HEK293T (cell line): Measurements from ENCODE around the gene RNF213.

Experiments
- FOXK2 ChIP-seq: fragments of 450-650 bp; IDR thresholded peaks from 2 replicates; pipeline ENCODE4 v1.6.1; 2016; ENCODE audit warnings: mild to moderate bottlenecking
- HDGF ChIP-seq: fragments of 450-650 bp; IDR thresholded peaks from 2 replicates; pipeline ENCODE4 v1.6.1; 2017; ENCODE audit warnings: antibody characterized with exemption, borderline replicate concordance
- NFRKB ChIP-seq: fragments of 450-650 bp; IDR thresholded peaks from 2 replicates; pipeline ENCODE4 v1.6.1; 2016; ENCODE audit warnings: mild to moderate bottlenecking, moderate library complexity
- TARDBP ChIP-seq: fragments of 450-650 bp; IDR thresholded peaks from 2 replicates; pipeline ENCODE4 v1.6.1; 2016

DNA sequence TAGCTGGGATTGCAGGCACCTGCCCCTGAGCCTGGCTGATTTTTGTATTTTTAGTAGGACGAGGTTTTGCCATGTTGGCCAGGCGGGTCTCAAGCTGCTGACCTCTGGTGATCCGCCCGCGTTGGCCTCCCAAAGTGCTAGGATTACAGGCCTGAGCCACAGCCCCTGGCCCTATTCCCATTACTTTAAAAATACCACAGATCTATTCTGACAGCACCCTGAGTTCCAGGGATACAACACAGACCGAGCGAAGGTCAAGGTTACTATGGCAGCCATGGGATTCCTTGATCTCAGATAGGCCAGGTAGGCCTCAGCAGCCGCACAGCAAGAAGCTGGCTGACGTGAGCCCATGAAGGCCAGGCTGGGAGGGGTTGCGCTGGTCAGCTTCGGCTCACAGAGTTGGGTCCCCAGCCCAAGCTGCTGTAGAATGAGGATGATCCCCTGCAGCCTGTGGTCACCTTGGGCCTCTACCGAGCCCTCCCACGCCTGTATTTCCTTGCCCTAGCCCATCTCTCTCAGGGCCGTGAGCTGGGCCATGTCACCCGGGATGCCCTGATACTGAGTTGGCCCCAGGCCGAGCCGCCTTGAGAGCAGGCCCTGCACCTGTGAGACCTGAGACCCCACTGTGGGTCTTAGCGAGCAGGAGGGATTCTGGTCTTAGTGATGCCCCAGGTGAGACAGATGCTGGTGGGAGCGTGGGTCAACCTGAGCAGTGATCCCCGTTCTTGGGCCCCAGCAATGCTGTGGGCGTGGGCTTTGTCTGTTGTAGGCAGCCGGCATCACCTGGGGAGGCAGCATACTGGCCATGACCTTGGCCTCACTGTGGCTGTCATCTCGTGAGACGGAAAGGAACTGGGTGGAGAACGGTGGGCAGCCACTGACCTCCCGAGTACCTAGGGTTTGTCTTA lies 16.9 kb upstream of the RNF213 start:
- TF ChIP-seq FOXK2 (no peak), HDGF (no peak), TARDBP (no peak), NFRKB (no peak)
